Measurements from ENCODE around the gene ZFP62. TPM values are rescaled to one million over a fixed set of nuclear protein-coding genes. Genes with fewer than 3 reads are reported as not detected.

Gene ZFP62
- total and polyA plus RNA-seq, 2 of the 8 experiments (the other 6 are each of a cell fraction or from before 2014, with no cell fraction given), result 9.3 to 38.5 TPM

GRCh38 chr5:180824630-180825476 is 36.2 kb downstream of the ZFP62 start:
- 83% methylated on average over 10 of the region's 10 CpGs; no CpG with 5 or more reads in 1 of the 2 experiments for WGBS, 2 experiments (ENCODE audit: extremely low coverage in 1 of 2, insufficient coverage in 1 of 2, insufficient read length in 1 of 2, insufficient replicate concordance in 2 of 2, low coverage in 1 of 2, low lambda C conversion rate in 2 of 2, missing lambda C conversion rate in 1 of 2)
- Histone ChIP-seq H3K23me2 (ENCODE audit: low read depth, low read length) (no peaks in the 10 kb centered on the region), H3K36me3 (ENCODE audit: control insufficient read depth in 2 of 4, insufficient read depth in 4 of 4, low read length in 3 of 4) (peaks cover 0 to 3% (median 0%) of the 10 kb centered on the region in 4 experiments; a peak in 1 of 8 replicates), H4K91ac (replicated peaks; ENCODE audit: insufficient read length, low read length) (no peak overlapping the region), H2BK15ac (ENCODE audit: low read length) (no peak overlapping the region), H2BK5ac (ENCODE audit: low read depth, low read length) (no peak overlapping the region), H3K4me1 (replicated peaks in 1 of 4; ENCODE audit: control insufficient read depth in 3 of 4, insufficient read depth in 4 of 4, low read length in 3 of 4) (peaks cover 0 to 2% (median 0%) of the 10 kb centered on the region in 4 experiments; a peak in 1 of 7 replicates), H4K20me1 (replicated peaks in 1 of 2; ENCODE audit: control insufficient read depth in 1 of 2, insufficient read depth in 2 of 2, low read length in 2 of 2) (no peaks in the 10 kb centered on the region), H3K23ac (ENCODE audit: insufficient read length) (no peak overlapping the region), H2BK120ac (replicated peaks; ENCODE audit: low read depth, low read length) (no peak overlapping the region), H4K5ac (ENCODE audit: insufficient read length, low read depth, low read length) (no peak overlapping the region), H2AFZ (ENCODE audit: low read length) (no peak overlapping the region), H2BK12ac (ENCODE audit: low read depth, low read length) (no peak overlapping the region), H3K9ac (replicated peaks in 1 of 4; ENCODE audit: extremely low read depth in 1 of 4, low read depth in 3 of 4, low read length in 3 of 4) (no peak overlapping the region), H3K79me1 (ENCODE audit: low read depth, low read length) (no peaks in the 10 kb centered on the region), H2BK20ac (ENCODE audit: low read length) (no peak overlapping the region), H3K56ac (replicated peaks; ENCODE audit: insufficient read length, low read depth, low read length) (no peak overlapping the region), H3K27ac (ENCODE audit: low read depth, low read length) (no peak overlapping the region), H3K9me3 (ENCODE audit: insufficient read depth in 2 of 2, low read depth in 1 of 2, low read length in 1 of 2) (peaks cover 6 to 10% of the 10 kb centered on the region in 2 experiments; a peak in 3 of 4 replicates), H3K4ac (replicated peaks; ENCODE audit: insufficient read length, low read depth, low read length) (no peak overlapping the region), H3K79me2 (ENCODE audit: control insufficient read depth in 1 of 2, insufficient read depth in 2 of 2, low read length in 2 of 2) (no peaks in the 10 kb centered on the region), H4K8ac (ENCODE audit: extremely low read depth, insufficient read depth, low read length) (no peak overlapping the region), H2AK5ac (ENCODE audit: low read depth, low read length) (no peak overlapping the region), H3K14ac (ENCODE audit: insufficient read length) (no peak overlapping the region), H3K27me3 (replicated peaks in 1 of 4; ENCODE audit: control insufficient read depth in 3 of 4, extremely low read depth in 1 of 4, insufficient read depth in 3 of 4, low read length in 3 of 4) (peaks cover 2 to 12% (median 9%) of the 10 kb centered on the region in 4 experiments), H3K4me3 (ENCODE audit: extremely low read depth in 1 of 4, insufficient read depth in 2 of 4, low read depth in 3 of 4, low read length in 4 of 4) (no peak overlapping the region), H3K4me2 (ENCODE audit: insufficient read depth in 1 of 2, low read depth in 2 of 2, low read length in 2 of 2) (no peak overlapping the region), H3K18ac (ENCODE audit: extremely low read depth, low read length) (no peak overlapping the region)
- TF ChIP-seq CREB1 (IDR thresholded peaks at IDR 0.05) (no peak), EGR1 (IDR thresholded peaks at IDR 0.05; ENCODE audit: borderline replicate concordance, low read depth, low read length) (no peak), RBBP5 (IDR thresholded peaks at IDR 0.05; ENCODE audit: borderline replicate concordance, low read depth, low read length) (no peak), NRF1 (IDR thresholded peaks at IDR 0.05; ENCODE audit: low read depth, low read length) (no peak), NANOG (IDR thresholded peaks at IDR 0.05; ENCODE audit: insufficient read depth, low read depth, low read length, poor library complexity, severe bottlenecking) (no peak), CHD1 (IDR thresholded peaks at IDR 0.05; ENCODE audit: low read depth, low read length) (no peak), TCF12 (IDR thresholded peaks at IDR 0.05; ENCODE audit: low read depth, low read length) (no peak), JUN (IDR thresholded peaks at IDR 0.05; ENCODE audit: low read depth, low read length) (no peak), ZNF274 (IDR thresholded peaks at IDR 0.05; ENCODE audit: borderline replicate concordance, extremely low read depth, low read length) (no peak)
- DNase-seq (ENCODE audit: low read depth in 1 of 2, low spot score in 2 of 2), result peak in 1 of 2 experiments; percentile 24
- CTCF ChIA-PET (ENCODE audit: partially characterized antibody), result interaction anchor here (0.8 to 2.8 kb wide), 9 partner anchors 10 to 44 kb away, joined by 3 to 10 read pairs (median 5); no protein-coding TSS in a partner anchor
- POLR2A ChIA-PET (ENCODE audit: partially characterized antibody), result interaction anchor here (0.7 kb wide), 1 partner anchor 23 kb away, joined by 3 read pairs; no protein-coding TSS in a partner anchor
- no peak for FAIRE-seq

Measured in H1 (cell line).